AG09309 (cell line): ENCODE measurements around the gene SLC11A2.

Experiments
- DNase-seq: peaks from one replicate; pipeline ENCODE4 v3.0.0-alpha.2; 2010; ENCODE audit warnings: low read depth
- H3K4me3 ChIP-seq: 2 replicates; pipeline ENCODE4 v1.5.1; 2011; ENCODE audit warnings: mild to moderate bottlenecking, low read depth, low read length, moderate library complexity; ENCODE audit not compliant: control insufficient read depth
- TF ChIP-seq, protein P1 (sequence below): IDR thresholded peaks from 2 replicates; pipeline ENCODE4 v1.5.1; 2011; ENCODE audit warnings: mild to moderate bottlenecking, low read depth, low read length, inconsistent platforms; ENCODE audit not compliant: insufficient read depth, control insufficient read depth; ENCODE audit errors: missing control alignments

Gene SLC11A2

DNA sequence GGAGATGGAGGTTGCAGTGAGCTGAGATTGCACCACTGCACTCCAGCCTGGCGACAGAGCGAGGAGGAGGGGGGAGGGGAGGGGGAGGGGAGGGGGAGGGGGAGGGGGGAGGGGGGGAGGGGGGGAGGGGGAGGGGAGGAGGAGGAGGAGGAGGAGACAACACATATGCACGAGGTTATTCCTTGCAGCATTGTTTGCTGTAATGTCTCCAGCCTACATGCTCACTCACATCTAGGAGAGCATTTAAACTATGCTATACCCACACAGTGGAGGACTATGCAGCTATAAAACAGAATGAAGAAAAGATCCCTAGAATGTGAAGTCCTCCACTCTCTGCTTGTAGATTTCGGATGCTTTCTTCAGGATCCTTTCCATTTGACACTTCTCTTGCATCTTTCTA lies 77.4 kb downstream of the SLC11A2 start:
- DNase-seq, result no peak

DNA sequence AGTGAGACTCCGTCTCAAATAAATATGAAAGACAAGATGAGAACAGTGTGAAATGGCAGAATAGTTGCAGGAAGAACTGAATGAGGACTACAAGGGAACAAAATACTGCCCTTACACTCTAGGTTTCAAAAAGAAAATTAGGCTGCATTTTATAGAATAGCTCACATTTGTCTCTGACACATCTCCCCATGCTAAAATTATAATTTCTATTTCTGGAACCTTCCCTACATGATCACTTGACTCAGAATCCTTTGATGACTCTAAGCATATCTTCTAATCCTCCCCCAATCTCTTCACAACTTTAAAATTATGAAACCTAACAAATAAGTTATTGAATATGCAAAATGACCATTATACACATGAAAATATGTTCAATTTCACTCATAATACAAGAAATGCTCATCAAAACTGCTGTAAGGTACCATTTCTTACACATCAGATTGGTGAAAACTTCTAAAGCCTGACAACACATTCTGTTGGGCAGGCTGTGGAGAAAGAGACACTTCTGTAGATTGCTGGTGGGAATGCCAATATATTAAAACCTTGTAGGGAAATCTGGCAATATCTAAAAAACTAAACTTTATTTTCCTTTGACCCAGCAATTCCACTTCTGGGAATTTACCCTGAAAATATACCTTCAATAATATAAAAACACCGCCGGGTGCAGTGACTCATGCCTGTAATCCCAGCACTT lies 78.1 kb downstream of the SLC11A2 start:
- no peak overlapping the region for H3K4me3 ChIP-seq
- DNase-seq, result no peak
- TF ChIP-seq, protein P1, sequence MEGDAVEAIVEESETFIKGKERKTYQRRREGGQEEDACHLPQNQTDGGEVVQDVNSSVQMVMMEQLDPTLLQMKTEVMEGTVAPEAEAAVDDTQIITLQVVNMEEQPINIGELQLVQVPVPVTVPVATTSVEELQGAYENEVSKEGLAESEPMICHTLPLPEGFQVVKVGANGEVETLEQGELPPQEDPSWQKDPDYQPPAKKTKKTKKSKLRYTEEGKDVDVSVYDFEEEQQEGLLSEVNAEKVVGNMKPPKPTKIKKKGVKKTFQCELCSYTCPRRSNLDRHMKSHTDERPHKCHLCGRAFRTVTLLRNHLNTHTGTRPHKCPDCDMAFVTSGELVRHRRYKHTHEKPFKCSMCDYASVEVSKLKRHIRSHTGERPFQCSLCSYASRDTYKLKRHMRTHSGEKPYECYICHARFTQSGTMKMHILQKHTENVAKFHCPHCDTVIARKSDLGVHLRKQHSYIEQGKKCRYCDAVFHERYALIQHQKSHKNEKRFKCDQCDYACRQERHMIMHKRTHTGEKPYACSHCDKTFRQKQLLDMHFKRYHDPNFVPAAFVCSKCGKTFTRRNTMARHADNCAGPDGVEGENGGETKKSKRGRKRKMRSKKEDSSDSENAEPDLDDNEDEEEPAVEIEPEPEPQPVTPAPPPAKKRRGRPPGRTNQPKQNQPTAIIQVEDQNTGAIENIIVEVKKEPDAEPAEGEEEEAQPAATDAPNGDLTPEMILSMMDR, result no peak

More for the DNA sequence above, 77.4 kb downstream of the SLC11A2 start:
- TF ChIP-seq, protein P1, result no peak
- H3K4me3 ChIP-seq, result no peak overlapping the region

DNA sequence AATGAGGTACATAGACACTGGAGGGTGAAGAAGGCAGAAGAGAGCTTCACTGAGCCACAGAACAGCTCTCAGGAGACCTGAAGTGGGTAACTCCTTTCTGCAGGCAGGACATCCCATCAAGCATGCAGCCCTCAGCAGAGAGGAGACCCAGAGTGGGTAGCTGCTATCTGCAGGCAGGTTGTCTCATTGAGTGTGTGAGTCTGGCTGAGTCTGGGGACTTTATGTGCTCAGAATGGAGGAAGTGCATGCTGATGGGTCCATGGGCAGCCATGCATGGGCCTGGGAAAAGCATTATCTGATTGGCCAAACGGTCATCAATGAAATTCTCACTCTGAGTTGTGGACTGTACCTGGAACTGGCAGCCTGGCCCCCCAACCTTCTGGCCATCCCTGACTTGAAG lies 88.5 kb downstream of the SLC11A2 start:
- TF ChIP-seq, protein P1, result no peak
- no peak for DNase-seq
- H3K4me3 ChIP-seq, result no peak overlapping the region

DNA sequence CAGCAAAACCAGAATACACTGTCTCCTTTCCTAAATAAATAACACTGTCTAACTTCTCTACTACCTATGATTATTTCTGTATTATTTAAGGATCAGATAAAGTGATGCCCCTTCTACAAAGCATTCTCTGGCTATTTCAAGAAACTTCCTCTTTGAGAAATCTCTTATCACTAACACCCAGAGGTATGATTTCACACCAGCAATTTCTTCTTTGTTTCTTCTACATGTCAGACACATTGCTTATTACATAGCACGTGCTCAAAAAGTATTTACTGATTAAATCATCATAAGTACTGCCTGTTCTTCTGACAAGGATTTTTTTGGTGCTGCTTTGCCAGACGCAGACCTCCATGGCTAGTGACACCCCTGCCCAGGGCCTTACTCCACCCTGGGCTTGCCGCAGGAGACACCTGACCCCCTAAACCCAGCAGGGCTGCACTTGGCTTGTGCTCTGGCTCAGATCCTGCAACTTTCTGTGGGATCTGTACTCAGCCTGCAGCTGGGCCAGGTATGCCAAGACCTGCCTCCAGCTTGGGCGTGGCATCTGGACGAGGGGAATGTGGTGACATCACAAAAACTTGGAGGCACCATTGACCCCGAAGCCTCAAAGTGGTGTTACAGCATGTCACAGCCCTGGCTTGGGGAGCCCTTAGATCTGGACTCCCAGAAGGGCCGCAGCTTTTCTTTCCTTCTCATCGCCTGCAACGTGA lies 89.2 kb downstream of the SLC11A2 start:
- no peak overlapping the region for H3K4me3 ChIP-seq
- DNase-seq, result no peak
- TF ChIP-seq, protein P1, result no peak

DNA sequence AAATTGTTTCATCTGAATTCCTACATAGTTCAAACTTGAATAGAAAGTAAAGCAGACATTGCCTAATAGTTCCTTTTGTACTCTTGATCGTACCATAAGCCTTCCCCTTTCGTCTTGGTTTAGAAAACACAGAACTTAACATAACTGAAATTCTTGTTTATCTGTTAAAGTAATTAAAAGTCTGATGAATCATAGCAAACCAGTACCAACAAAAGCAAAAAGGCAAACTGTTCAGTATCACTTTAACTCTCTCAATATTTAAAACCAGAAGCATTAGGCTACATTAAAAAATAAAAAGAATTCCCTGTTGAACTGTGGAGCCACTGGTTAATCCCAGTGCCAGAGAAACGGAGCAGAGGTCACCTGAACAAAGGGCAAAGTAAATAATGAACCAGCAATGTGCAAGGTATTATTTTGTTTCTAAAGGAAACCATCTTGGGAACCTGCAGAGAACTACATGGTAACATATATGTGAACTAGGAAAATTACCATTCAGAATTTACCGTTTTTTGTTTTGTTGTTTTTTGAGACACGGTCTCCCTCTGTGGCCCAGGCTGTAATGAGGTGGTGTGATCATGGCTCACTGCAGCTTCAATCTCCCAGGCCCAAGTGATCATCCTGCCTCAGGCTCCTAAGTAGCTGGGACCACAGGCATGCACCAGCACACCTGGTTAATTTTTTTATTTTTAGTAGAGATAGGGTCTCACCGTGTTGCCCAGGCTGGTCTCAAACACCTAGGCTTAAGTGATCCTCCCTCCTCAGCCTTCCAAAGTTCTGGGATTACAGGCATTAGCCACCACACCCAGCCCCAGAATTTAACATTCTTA lies 91.0 kb downstream of the SLC11A2 start:
- TF ChIP-seq, protein P1, result no peak
- no peak overlapping the region for H3K4me3 ChIP-seq
- peak; percentile 17 for DNase-seq

DNA sequence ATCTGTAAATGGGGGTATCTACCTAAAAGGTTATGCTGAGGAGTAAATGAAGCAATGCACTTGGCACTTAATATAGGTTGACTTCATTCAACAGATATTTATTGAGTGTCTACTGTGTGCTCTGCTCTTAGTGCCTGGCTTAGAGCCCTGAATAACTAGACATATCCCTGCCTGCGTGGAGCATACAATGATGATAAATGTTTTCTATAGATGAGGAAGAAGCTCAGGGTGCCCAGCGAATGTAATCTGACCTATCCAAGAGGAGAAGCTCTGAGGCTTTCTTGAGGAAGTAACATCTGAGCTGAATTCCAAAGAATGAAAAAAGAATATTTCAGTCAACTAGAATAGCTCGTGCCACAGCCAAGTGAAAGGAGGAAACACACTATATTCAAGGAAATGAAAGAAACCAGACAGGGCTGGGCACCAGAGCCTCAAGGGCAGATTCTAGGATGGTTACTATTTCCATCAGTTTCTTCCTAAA lies 91.8 kb downstream of the SLC11A2 start:
- DNase-seq, result no peak
- TF ChIP-seq, protein P1, result no peak
- H3K4me3 ChIP-seq, result no peak overlapping the region
